Keratinocyte (primary cell): Measurements from ENCODE around the gene WNT4. TPM values are rescaled to one million over a fixed set of nuclear protein-coding genes. Genes with fewer than 3 reads are reported as not detected.

Source experiments
- DNase-seq: peaks from one replicate; pipeline ENCODE4 v3.0.0-alpha.2; 2011; ENCODE audit warnings: low read depth, missing footprints, low spot score
- FAIRE-seq: peaks from 2 replicates; lab custom pipeline; 2011; peaks lifted over from hg19 to GRCh38; lab: Jason Lieb, UNC
- H2AFZ ChIP-seq: 2 replicates; pipeline ENCODE4 v1.6.0; 2012; ENCODE audit warnings: low read length, control low read depth, inconsistent platforms; ENCODE audit not compliant: control insufficient read depth
- H3K27ac ChIP-seq: 2 replicates; pipeline ENCODE4 v1.5.1; 2011; ENCODE audit warnings: low read length; ENCODE audit not compliant: control insufficient read depth, insufficient read depth
- H3K27me3 ChIP-seq: 3 replicates; pipeline ENCODE4 v1.6.0; 2011; ENCODE audit warnings: low read length; ENCODE audit not compliant: control insufficient read depth, insufficient read depth; ENCODE audit errors: extremely low read depth
- H3K36me3 ChIP-seq, 2 experiments: 2 replicates in 1 of 2; 3 replicates in 1 of 2; pipeline ENCODE4 v1.5.1; 2011; ENCODE audit warnings: low read length in 2 of 2, mild to moderate bottlenecking in 1 of 2; ENCODE audit not compliant: control insufficient read depth in 2 of 2, insufficient read depth in 2 of 2; ENCODE audit errors: extremely low read depth in 1 of 2
- H3K4me1 ChIP-seq: 3 replicates; pipeline ENCODE4 v1.5.1; 2011; ENCODE audit warnings: low read length; ENCODE audit not compliant: control insufficient read depth, insufficient read depth; ENCODE audit errors: extremely low read depth
- H3K4me2 ChIP-seq: 3 replicates; pipeline ENCODE4 v1.6.0; 2011; ENCODE audit warnings: low read depth, low read length; ENCODE audit not compliant: control insufficient read depth, insufficient read depth; ENCODE audit errors: extremely low read depth
- H3K4me3 ChIP-seq, 3 experiments: fragments of 200-600 bp in 1 of 3; sonication (generic) in 1 of 3; 2 replicates in 2 of 3; 3 replicates in 1 of 3; pipeline ENCODE4 v1.5.1; 2011 to 2016; ENCODE audit warnings: low read length in 3 of 3, mild to moderate bottlenecking in 3 of 3, control low read depth in 2 of 3, inconsistent platforms in 1 of 3, low read depth in 1 of 3, mixed read lengths in 1 of 3, mixed run types in 1 of 3, moderate library complexity in 1 of 3; ENCODE audit not compliant: control insufficient read depth in 2 of 3, insufficient read depth in 2 of 3; ENCODE audit errors: extremely low read depth in 1 of 3
- H3K79me2 ChIP-seq: 2 replicates; pipeline ENCODE4 v1.6.0; 2012; ENCODE audit warnings: low read length; ENCODE audit not compliant: control insufficient read depth, insufficient read depth
- H3K9ac ChIP-seq: 3 replicates; pipeline ENCODE4 v1.6.0; 2011; ENCODE audit warnings: low read length; ENCODE audit not compliant: control insufficient read depth, insufficient read depth; ENCODE audit errors: extremely low read depth
- H3K9me1 ChIP-seq: 3 replicates; pipeline ENCODE4 v1.6.0; 2011; ENCODE audit warnings: low read length; ENCODE audit not compliant: control insufficient read depth, insufficient read depth; ENCODE audit errors: extremely low read depth
- H3K9me3 ChIP-seq: 2 replicates; pipeline ENCODE4 v1.5.1; 2012; ENCODE audit warnings: low read depth, low read length; ENCODE audit not compliant: control insufficient read depth
- H4K20me1 ChIP-seq: 3 replicates; pipeline ENCODE4 v1.6.0; 2011; ENCODE audit warnings: low read length; ENCODE audit not compliant: control insufficient read depth, insufficient read depth; ENCODE audit errors: extremely low read depth
- CTCF ChIP-seq, 3 experiments: IDR thresholded peaks in 1 of 3; conservative IDR thresholded peaks in 1 of 3; optimal IDR thresholded peaks in 1 of 3; 2 replicates in 2 of 3; 3 replicates in 1 of 3; pipeline versions ENCODE3 to v1.5.1; 2011; ENCODE audit warnings: low read length in 3 of 3, mild to moderate bottlenecking in 3 of 3, moderate library complexity in 2 of 3, control low read depth in 1 of 3, inconsistent platforms in 1 of 3; ENCODE audit not compliant: insufficient read depth in 2 of 3; ENCODE audit errors: extremely low read depth in 1 of 3
- EZH2 ChIP-seq: IDR thresholded peaks from one replicate; pipeline ENCODE4 v1.6.1; 2012; ENCODE audit warnings: inconsistent platforms, mild to moderate bottlenecking, low read length, moderate library complexity
- dilution Hi-C: fragments of 300-500 bp; cut with MboI; formaldehyde crosslinking; loops from one replicate; pipeline ENCODE4 v1.7.0; 2020; ENCODE audit warnings: low sequenced_read_pairs; ENCODE audit not compliant: extremely low pct_ligation_motif_present
- polyA plus RNA-seq, 5 experiments: library from polyadenylated mRNA; depleted of rRNA in 3 of 5; stranded (reverse) in 3 of 5; stranded (forward) in 1 of 5; unstranded in 1 of 5; fragments of >200 nt; gene quantifications; 1 replicate in 1 of 5; 2 replicates in 3 of 5; 3 replicates in 1 of 5; pipeline versions ENCODE4 v1.2.1 to v1.2.3, GENCODE V29; 2011 to 2012; ENCODE audit warnings: missing spikeins in 2 of 5, low read depth in 1 of 5, low replicate concordance in 1 of 5

Gene WNT4
- polyA plus RNA-seq, 1 donor (not counting 4 experiments of a cell fraction or from before 2014, with no cell fraction given): 2.6 TPM

- peaks cover 12% of the 10 kb centered on the region for H3K4me1 ChIP-seq
- peaks cover 7% of the 10 kb centered on the region for H3K9me1 ChIP-seq
- FAIRE-seq (no peak), DNase-seq (no peak)
- H3K27ac ChIP-seq: no peak overlapping the region
- H3K9ac ChIP-seq: no peak overlapping the region
- no peak overlapping the region for H3K4me3 ChIP-seq
- H3K79me2 ChIP-seq: peaks cover 98% of the 10 kb centered on the region
- H3K36me3 ChIP-seq: peaks cover 19 to 23% of the 10 kb centered on the region in 2 experiments
- no peak for TF ChIP-seq EZH2
- no peak overlapping the region for H2AFZ ChIP-seq
- dilution Hi-C loops: no loop called here
- H3K27me3 ChIP-seq: no peaks in the 10 kb centered on the region
- H4K20me1 ChIP-seq: peaks cover 47% of the 10 kb centered on the region
- H3K4me2 ChIP-seq: no peak overlapping the region
- H3K9me3 ChIP-seq: no peaks in the 10 kb centered on the region
Observed at GRCh38 chr1:22080191-22080590, 62.7 kb downstream of the WNT4 start.

GRCh38 chr1:22078133-22078532 is 64.8 kb downstream of the WNT4 start:
- Histone ChIP-seq H3K36me3 (peaks cover 17 to 23% of the 10 kb centered on the region in 2 experiments), H4K20me1 (peaks cover 47% of the 10 kb centered on the region), H3K27ac (peak overlapping the region; percentile 13), H3K4me3 (no peak overlapping the region), H3K9ac (no peak overlapping the region), H3K4me1 (peaks cover 12% of the 10 kb centered on the region), H3K4me2 (no peak overlapping the region), H3K79me2 (peaks cover 96% of the 10 kb centered on the region), H3K9me1 (peaks cover 11% of the 10 kb centered on the region), H2AFZ (no peak overlapping the region), H3K9me3 (no peaks in the 10 kb centered on the region), H3K27me3 (no peaks in the 10 kb centered on the region)
- DNase-seq (no peak), FAIRE-seq (no peak)
- dilution Hi-C loops: no loop called here
- no peak for TF ChIP-seq CTCF (optimal IDR thresholded peaks at IDR 0.05 in 1 of 3, IDR thresholded peaks at IDR 0.05 in 1 of 3, conservative IDR thresholded peaks at IDR 0.05 in 1 of 3; ENCODE audit: extremely low read depth in 1 of 3, insufficient read depth in 2 of 3, low read length in 3 of 3)
- no peak for TF ChIP-seq EZH2

GRCh38 chr1:22077728-22078127 is 65.2 kb downstream of the WNT4 start:
- dilution Hi-C loops: no loop called here
- H4K20me1 ChIP-seq: peaks cover 51% of the 10 kb centered on the region
- peaks cover 98% of the 10 kb centered on the region for H3K79me2 ChIP-seq
- DNase-seq (no peak), FAIRE-seq (peak; percentile 74)
- H2AFZ ChIP-seq: no peak overlapping the region
- H3K4me2 ChIP-seq: no peak overlapping the region
- TF ChIP-seq EZH2 (no peak), CTCF (optimal IDR thresholded peaks at IDR 0.05 in 1 of 3, IDR thresholded peaks at IDR 0.05 in 1 of 3, conservative IDR thresholded peaks at IDR 0.05 in 1 of 3; ENCODE audit: extremely low read depth in 1 of 3, insufficient read depth in 2 of 3, low read length in 3 of 3) (no peak)
- peaks cover 12% of the 10 kb centered on the region for H3K4me1 ChIP-seq
- H3K9ac ChIP-seq: no peak overlapping the region
- H3K36me3 ChIP-seq: peaks cover 17 to 23% of the 10 kb centered on the region in 2 experiments
- peaks cover 11% of the 10 kb centered on the region for H3K9me1 ChIP-seq
- H3K9me3 ChIP-seq: no peaks in the 10 kb centered on the region
- no peak overlapping the region for H3K4me3 ChIP-seq
- peak overlapping the region; percentile 13 for H3K27ac ChIP-seq
- H3K27me3 ChIP-seq: no peaks in the 10 kb centered on the region
